BE2C (cell line): Measurements from ENCODE around the gene FTCDNL1.

Experiments
- DNase-seq: peaks from one replicate; pipeline ENCODE4 v3.0.0-alpha.2; 2020
- H3K27me3 ChIP-seq: fragments of 250-450 bp; sonication (Bioruptor Pico); 2 replicates; pipeline ENCODE4 v1.5.1; 2020; ENCODE audit warnings: mild to moderate bottlenecking
- H3K36me3 ChIP-seq: fragments of 250-450 bp; sonication (Bioruptor Pico); 2 replicates; pipeline ENCODE4 v1.5.1; 2020; ENCODE audit warnings: mild to moderate bottlenecking
- H3K4me1 ChIP-seq: fragments of 250-450 bp; sonication (Bioruptor Pico); 2 replicates; pipeline ENCODE4 v1.5.1; 2020
- H3K4me3 ChIP-seq: 2 replicates; pipeline ENCODE4 v1.5.1; 2011; ENCODE audit warnings: low read depth, low read length
- H3K9me3 ChIP-seq: fragments of 250-450 bp; sonication (Bioruptor Pico); 2 replicates; pipeline ENCODE4 v1.5.1; 2020
- CTCF ChIP-seq: IDR thresholded peaks from 2 replicates; pipeline ENCODE4 v1.5.1; 2012; ENCODE audit warnings: mild to moderate bottlenecking, low read depth, low read length

Gene FTCDNL1

GRCh38 chr2:199727801-199728200, 123.2 kb downstream of the FTCDNL1 start:
- no peaks in the 10 kb centered on the region for H3K9me3 ChIP-seq
- 0 out of 2 replicates have a peak, but pooled peaks cover 5% of the 10 kb centered on the region for H3K27me3 ChIP-seq
- no peaks in the 10 kb centered on the region for H3K36me3 ChIP-seq
- no peak for DNase-seq
- TF ChIP-seq CTCF = no peak
- H3K4me1 ChIP-seq = no peaks in the 10 kb centered on the region
- no peak overlapping the region for H3K4me3 ChIP-seq

- DNase-seq = no peak
- H3K4me3 ChIP-seq = no peak overlapping the region
- no peaks in the 10 kb centered on the region for H3K9me3 ChIP-seq
- no peak for TF ChIP-seq CTCF
- H3K36me3 ChIP-seq = no peaks in the 10 kb centered on the region
- H3K27me3 ChIP-seq = 0 out of 2 replicates have a peak, but pooled peaks cover 5% of the 10 kb centered on the region
- no peaks in the 10 kb centered on the region for H3K4me1 ChIP-seq
Observed at GRCh38 chr2:199727306-199727705, 123.7 kb downstream of the FTCDNL1 start.

- H3K27me3 ChIP-seq = 0 out of 2 replicates have a peak, but pooled peaks cover 2% of the 10 kb centered on the region
- no peak for DNase-seq
- no peak for TF ChIP-seq CTCF
- no peaks in the 10 kb centered on the region for H3K9me3 ChIP-seq
- no peaks in the 10 kb centered on the region for H3K4me1 ChIP-seq
- no peak overlapping the region for H3K4me3 ChIP-seq
- H3K36me3 ChIP-seq = no peaks in the 10 kb centered on the region
Observed at GRCh38 chr2:199718074-199718473, 132.9 kb downstream of the FTCDNL1 start.

GRCh38 chr2:199717587-199717907, 133.4 kb downstream of the FTCDNL1 start:
- Histone ChIP-seq H3K4me3 (no peak overlapping the region), H3K4me1 (no peaks in the 10 kb centered on the region), H3K36me3 (no peaks in the 10 kb centered on the region), H3K9me3 (no peaks in the 10 kb centered on the region), H3K27me3 (0 out of 2 replicates have a peak, but pooled peaks cover 2% of the 10 kb centered on the region)
- no peak for TF ChIP-seq CTCF
- no peak for DNase-seq

- no peak overlapping the region for H3K4me3 ChIP-seq
- H3K4me1 ChIP-seq = no peaks in the 10 kb centered on the region
- no peak for TF ChIP-seq CTCF
- DNase-seq = no peak
- no peaks in the 10 kb centered on the region for H3K36me3 ChIP-seq
- 0 out of 2 replicates have a peak, but pooled peaks cover 2% of the 10 kb centered on the region for H3K27me3 ChIP-seq
- H3K9me3 ChIP-seq = no peaks in the 10 kb centered on the region
Observed at GRCh38 chr2:199716807-199717586, 134.0 kb downstream of the FTCDNL1 start.

GRCh38 chr2:199713746-199714145, 137.2 kb downstream of the FTCDNL1 start:
- H3K4me3 ChIP-seq = no peak overlapping the region
- peaks cover 6% of the 10 kb centered on the region; the same call in 1 of the 2 replicates for H3K27me3 ChIP-seq
- DNase-seq = no peak
- no peaks in the 10 kb centered on the region for H3K9me3 ChIP-seq
- TF ChIP-seq CTCF = no peak
- no peaks in the 10 kb centered on the region for H3K4me1 ChIP-seq
- H3K36me3 ChIP-seq = no peaks in the 10 kb centered on the region
